ENCODE results near the gene CNTN1.

Gene CNTN1

GRCh38 chr12:40917561-40917960 lies 225.3 kb downstream of the CNTN1 start:
- POLR2A ChIA-PET: no interaction called here
- CTCF ChIA-PET: no interaction called here
- H3K4me3 ChIP-seq (ENCODE audit: low read depth, low read length): no peak overlapping the region
- no peak for DNase-seq (ENCODE audit: low read depth, low spot score)
- no peak for TF ChIP-seq CTCF (IDR thresholded peaks at IDR 0.05; ENCODE audit: insufficient read depth, low read length, missing control alignments)

- peak; percentile 21 for TF ChIP-seq CTCF (IDR thresholded peaks at IDR 0.05; ENCODE audit: insufficient read depth, low read length, missing control alignments)
- ChIA-PET POLR2A (no interaction called here), CTCF (no interaction called here)
- H3K4me3 ChIP-seq (ENCODE audit: low read depth, low read length): no peak overlapping the region
- DNase-seq (ENCODE audit: low read depth, low spot score): no peak
Observed at GRCh38 chr12:40921563-40922163, 229.4 kb downstream of the CNTN1 start.

- no peak for DNase-seq (ENCODE audit: low read depth, low spot score)
- ChIA-PET POLR2A (no interaction called here), CTCF (no interaction called here)
- TF ChIP-seq CTCF (IDR thresholded peaks at IDR 0.05; ENCODE audit: insufficient read depth, low read length, missing control alignments): no peak
- no peak overlapping the region for H3K4me3 ChIP-seq (ENCODE audit: low read depth, low read length)
Observed at GRCh38 chr12:40937891-40938290, 245.7 kb downstream of the CNTN1 start.

GRCh38 chr12:40942326-40942725 lies 250.1 kb downstream of the CNTN1 start:
- no peak overlapping the region for H3K4me3 ChIP-seq (ENCODE audit: low read depth, low read length)
- peak; percentile 2 for DNase-seq (ENCODE audit: low read depth, low spot score)
- CTCF ChIA-PET: no interaction called here
- no peak for TF ChIP-seq CTCF (IDR thresholded peaks at IDR 0.05; ENCODE audit: insufficient read depth, low read length, missing control alignments)
- POLR2A ChIA-PET: no interaction called here

GRCh38 chr12:40945772-40946171 lies 253.5 kb downstream of the CNTN1 start:
- no peak for TF ChIP-seq CTCF (IDR thresholded peaks at IDR 0.05; ENCODE audit: insufficient read depth, low read length, missing control alignments)
- no peak overlapping the region for H3K4me3 ChIP-seq (ENCODE audit: low read depth, low read length)
- ChIA-PET POLR2A (no interaction called here), CTCF (interaction anchor here (1.3 to 3.3 kb wide), 2 partner anchors 320 to 1079 kb away, joined by 3 to 28 read pairs; no protein-coding TSS in a partner anchor)
- no peak for DNase-seq (ENCODE audit: low read depth, low spot score)

- TF ChIP-seq CTCF (IDR thresholded peaks at IDR 0.05; ENCODE audit: insufficient read depth, low read length, missing control alignments): peak; percentile 8
- ChIA-PET POLR2A (no interaction called here), CTCF (interaction anchor here (0.7 to 3.3 kb wide), 4 partner anchors 12 to 1078 kb away, joined by 3 to 28 read pairs (median 3); no protein-coding TSS in a partner anchor)
- DNase-seq (ENCODE audit: low read depth, low spot score): peak; percentile 1
- no peak overlapping the region for H3K4me3 ChIP-seq (ENCODE audit: low read depth, low read length)
Observed at GRCh38 chr12:40946612-40947194, 254.5 kb downstream of the CNTN1 start.
